K562 (cell line): ENCODE results near the gene METTL2B. TPM values are rescaled to one million over a fixed set of nuclear protein-coding genes. Genes with fewer than 3 reads are reported as not detected.

Experiments
- ATF7 ChIP-seq: fragments of 450-650 bp; IDR thresholded peaks from 2 replicates; pipeline ENCODE4 v1.7.1; 2014; ENCODE audit warnings: mild to moderate bottlenecking, moderate library complexity
- CC2D1A ChIP-seq: fragments of 450-650 bp; IDR thresholded peaks from 2 replicates; pipeline ENCODE4 v1.6.1; 2017; ENCODE audit warnings: mild to moderate bottlenecking
- E2F8 ChIP-seq: fragments of 450-650 bp; IDR thresholded peaks from 2 replicates; pipeline ENCODE4 v1.7.1; 2018; ENCODE audit warnings: mild to moderate bottlenecking, low read depth; ENCODE audit not compliant: partially characterized antibody
- NR2C1 ChIP-seq, 2 experiments: fragments of 450-650 bp; IDR thresholded peaks; 2 replicates each; pipeline ENCODE4 v1.6.1; 2017; ENCODE audit warnings: mild to moderate bottlenecking in 2 of 2, antibody characterized with exemption in 1 of 2, inconsistent platforms in 1 of 2, missing compliant biosample characterization in 1 of 2, missing genetic modification characterization in 1 of 2
- RAD21 ChIP-seq, 2 experiments: fragments of 250-450 bp in 1 of 2; fragments of 450-650 bp in 1 of 2; sonication (Bioruptor Pico) in 1 of 2; formaldehyde crosslinking in 1 of 2; IDR thresholded peaks in 1 of 2; conservative IDR thresholded peaks in 1 of 2; 2 replicates each; pipeline versions ENCODE4 v1.4.0 to v1.8.0; 2020 to 2022; ENCODE audit warnings: mild to moderate bottlenecking in 2 of 2, moderate library complexity in 1 of 2
- RB1 ChIP-seq: fragments of 450-650 bp; IDR thresholded peaks from 2 replicates; pipeline ENCODE4 v1.6.1; 2017; ENCODE audit warnings: low read depth, mild to moderate bottlenecking
- REST ChIP-seq, 2 experiments: fragments of 450-650 bp; formaldehyde crosslinking in 1 of 2; IDR thresholded peaks; 2 replicates each; pipeline versions ENCODE4 v1.4.0 to v1.6.1; 2014 to 2020; ENCODE audit warnings: mild to moderate bottlenecking in 2 of 2, borderline replicate concordance in 1 of 2, low read depth in 1 of 2
- STAG1 ChIP-seq: sonication (generic); formaldehyde crosslinking; IDR thresholded peaks from 2 replicates; pipeline ENCODE4 v1.5.0; 2020; ENCODE audit warnings: missing genetic modification reagents, borderline replicate concordance
- TFAP4 ChIP-seq: sonication (generic); formaldehyde crosslinking; IDR thresholded peaks from 2 replicates; pipeline ENCODE4 v1.8.0; 2022; ENCODE audit warnings: missing genetic modification reagents, mild to moderate bottlenecking, moderate library complexity, borderline replicate concordance
- ZNF668 ChIP-seq: fragments of 250-450 bp; sonication (Bioruptor Pico); IDR thresholded peaks from 2 replicates; pipeline ENCODE4 v1.8.0; 2022; ENCODE audit warnings: mild to moderate bottlenecking, inconsistent platforms
- polyA plus RNA-seq, 8 experiments: library from polyadenylated mRNA; depleted of rRNA in 4 of 8; stranded (reverse) in 5 of 8; unstranded in 3 of 8; fragments of >200 nt; fragmentation: Nextera tagmentation in 2 of 8; fragmentation: Illumina TruSeq in 1 of 8; extraction: Ambion mirVana in 2 of 8; extraction: Trizol in 1 of 8; gene quantifications; 2 replicates each; pipeline versions ENCODE4 v1.2.1 to v1.2.3, GENCODE V29; 2011 to 2014; ENCODE audit warnings: inconsistent platforms in 1 of 8, missing spikeins in 1 of 8
- total RNA-seq, 7 experiments: library from RNA; depleted of rRNA in 6 of 7; stranded (reverse); fragments of >200 nt in 6 of 7; fragmentation: Illumina TruSeq in 2 of 7; extraction: Trizol in 2 of 7; gene quantifications; 2 replicates each; pipeline versions ENCODE4 v1.2.1 to v1.2.3, GENCODE V29; 2011 to 2021; ENCODE audit warnings: low replicate concordance in 1 of 7
- TF ChIP-seq, protein P1 (sequence below): IDR thresholded peaks from 2 replicates; pipeline ENCODE4 v1.6.1; 2012; ENCODE audit warnings: low read depth, low read length, improper control_type of control experiment, borderline replicate concordance

METTL2B gene
- total and polyA plus RNA-seq, 9 of the 15 experiments (the other 6 are each of a cell fraction or from before 2014, with no cell fraction given), result 35.9 to 95.7 (median 79.2) TPM

GRCh38 chr7:128427289-128427891, 49.2 kb upstream of the METTL2B start (continued):
- TF ChIP-seq CC2D1A (peak; percentile 87), NR2C1 (IDR thresholded peaks at IDR 0.05) (peak; percentile 38; the same call in 1 of the 2 replicates), NR2C1 (tag; IDR thresholded peaks at IDR 0.05) (no peak), ZNF668 (0 out of 2 replicates have a peak, but pooled peaks have one; percentile 4), TFAP4 (CRISPR knock-in tag) (no peak), E2F8 (peak; percentile 34), REST (IDR thresholded peaks at IDR 0.05; ENCODE audit: borderline replicate concordance) (peak; percentile 94), REST (CRISPR knock-in tag; IDR thresholded peaks at IDR 0.05; ENCODE audit: low read depth) (no peak), ATF7 (peak; percentile 42; the same call in 1 of the 2 replicates), STAG1 (CRISPR knock-in tag) (peak; percentile 76; the same call in 1 of the 2 replicates), RB1 (peak; percentile 17; the same call in 1 of the 2 replicates), RAD21 (CRISPR knock-in tag; conservative IDR thresholded peaks at IDR 0.05 in 1 of 2, IDR thresholded peaks at IDR 0.05 in 1 of 2) (peak; percentile 96 to 98)
- TF ChIP-seq, protein P1, sequence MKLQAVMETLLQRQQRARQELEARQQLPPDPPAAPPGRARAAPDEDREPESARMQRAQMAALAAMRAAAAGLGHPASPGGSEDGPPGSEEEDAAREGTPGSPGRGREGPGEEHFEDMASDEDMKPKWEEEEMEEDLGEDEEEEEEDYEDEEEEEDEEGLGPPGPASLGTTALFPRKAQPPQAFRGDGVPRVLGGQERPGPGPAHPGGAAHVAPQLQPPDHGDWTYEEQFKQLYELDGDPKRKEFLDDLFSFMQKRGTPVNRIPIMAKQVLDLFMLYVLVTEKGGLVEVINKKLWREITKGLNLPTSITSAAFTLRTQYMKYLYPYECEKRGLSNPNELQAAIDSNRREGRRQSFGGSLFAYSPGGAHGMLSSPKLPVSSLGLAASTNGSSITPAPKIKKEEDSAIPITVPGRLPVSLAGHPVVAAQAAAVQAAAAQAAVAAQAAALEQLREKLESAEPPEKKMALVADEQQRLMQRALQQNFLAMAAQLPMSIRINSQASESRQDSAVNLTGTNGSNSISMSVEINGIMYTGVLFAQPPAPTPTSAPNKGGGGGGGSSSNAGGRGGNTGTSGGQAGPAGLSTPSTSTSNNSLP, result no peak
